COR-L47 (cell line): ENCODE measurements around the gene IMPDH1.
A peak's percentile ranks its signal among the peaks of the same experiment; 100 is the strongest.
"Not testable (repeated sequence)": the region's sequence is repeated elsewhere in the genome, so short reads cannot be mapped to it uniquely, and the experiment has no call there.

Experiments used
- DNase-seq: peaks from one replicate; lab custom pipeline; 2025; lab: John Stamatoyannopoulos, UW

IMPDH1 gene

DNA sequence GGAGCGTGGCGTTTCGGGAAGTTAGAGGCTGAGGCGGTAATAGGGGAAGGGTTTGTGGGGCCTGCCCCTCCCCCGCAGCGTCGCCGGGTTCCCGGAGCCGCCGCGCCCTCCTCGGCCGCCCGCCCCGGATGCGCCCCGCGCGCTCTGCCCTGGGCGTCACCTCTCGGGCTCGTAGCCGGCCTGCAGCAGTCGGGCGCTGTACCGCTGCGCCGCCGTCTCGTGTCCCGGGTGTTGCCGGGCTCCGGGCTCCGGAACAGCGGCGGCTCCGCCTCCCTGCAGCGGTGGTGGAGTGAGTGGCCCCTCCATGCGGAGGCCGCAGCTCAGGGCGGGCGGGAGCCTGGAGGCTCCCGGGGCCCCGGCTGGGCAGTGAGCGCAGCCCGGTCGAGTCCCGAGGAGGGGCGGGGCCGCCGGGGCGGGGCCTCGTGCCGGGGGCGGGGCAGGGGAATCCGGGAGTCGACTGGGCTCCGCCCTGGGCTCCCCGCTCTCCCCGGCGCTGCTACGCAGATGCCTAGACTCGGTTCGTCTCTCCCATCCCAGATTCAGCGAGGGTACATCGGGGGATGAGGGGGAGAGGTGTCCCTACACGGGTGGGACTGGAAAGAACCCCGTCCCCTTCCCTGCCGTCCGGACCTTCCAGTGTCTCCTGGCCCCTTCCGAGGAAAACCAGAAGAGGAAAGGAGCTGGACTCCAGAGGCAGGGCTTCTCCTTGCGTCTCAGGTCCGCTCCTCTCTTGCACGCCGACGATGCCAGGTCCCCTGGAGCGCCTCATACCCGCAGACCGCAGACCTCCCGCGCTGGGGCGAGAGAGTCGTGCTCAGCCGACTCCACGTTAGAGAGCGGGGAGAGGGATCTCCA is at the start of gene IMPDH1:
Gene IMPDH1 (minus strand): TSS at position 387 of the 855 bp plus-strand sequence. CDS start 81 bp downstream, at position 306.
- peak; percentile 55 for DNase-seq

DNA sequence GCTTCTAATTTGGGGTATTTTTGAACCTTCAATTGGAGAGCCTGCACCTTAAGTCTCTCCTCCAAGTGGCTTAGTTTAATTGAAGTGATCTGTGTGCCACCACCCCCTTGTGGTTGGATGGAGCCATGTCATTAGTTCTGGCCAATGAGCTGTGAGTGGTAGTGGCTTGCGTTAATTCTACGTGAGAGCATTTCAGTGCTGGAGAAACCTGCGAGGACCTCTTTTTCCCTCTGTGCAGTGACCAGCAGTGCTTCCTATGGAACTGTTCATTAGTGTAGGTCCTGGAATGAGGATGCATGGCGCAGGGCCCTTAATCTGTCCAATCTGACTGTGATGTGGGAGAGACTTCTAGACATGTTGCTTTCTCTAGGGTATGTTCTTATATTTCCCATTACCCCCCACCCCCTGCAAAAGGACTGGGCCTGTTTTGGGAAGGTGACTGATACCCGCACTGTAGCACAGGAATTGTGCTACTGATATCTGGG is 49.7 kb upstream of the IMPDH1 start:
- peak; percentile 55 for DNase-seq

DNA sequence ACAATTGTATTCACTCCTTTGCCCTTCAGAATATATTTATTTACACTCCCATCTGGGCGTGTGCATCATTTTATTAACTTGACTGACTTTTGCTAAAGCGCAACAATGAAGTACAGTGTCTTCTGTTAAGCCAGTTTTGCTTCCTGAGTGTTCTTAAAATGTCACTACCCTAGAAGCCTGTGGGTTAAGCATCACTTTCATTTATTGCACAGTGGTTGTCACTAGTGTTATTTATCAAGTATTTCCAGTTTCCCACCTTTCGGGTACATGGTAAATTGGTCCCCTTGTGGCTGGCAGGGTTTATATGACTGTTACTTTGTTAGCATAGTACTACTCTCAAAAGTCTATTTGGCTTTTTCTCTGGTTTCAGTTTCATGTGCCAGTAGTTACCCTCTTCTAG is 49.2 kb upstream of the IMPDH1 start:
- no peak for DNase-seq

DNA sequence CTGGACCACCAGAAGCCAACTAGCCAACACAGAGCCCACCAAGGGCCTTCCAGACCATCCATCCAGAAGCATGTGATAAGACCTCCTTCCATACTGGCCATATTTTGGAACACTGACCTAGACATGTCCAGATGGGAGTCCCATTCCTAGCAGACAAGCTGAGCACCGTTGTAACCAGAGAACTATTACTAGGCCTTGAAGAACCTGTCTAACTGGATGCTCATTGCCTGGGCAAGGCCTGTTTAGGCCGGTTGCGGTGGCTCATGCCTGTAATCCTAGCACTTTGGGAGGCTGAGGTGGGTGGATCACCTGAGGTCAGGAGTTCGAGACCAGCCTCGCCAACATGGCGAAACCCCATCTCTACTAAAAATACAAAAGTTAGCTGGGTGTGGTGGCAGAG is 47.6 kb upstream of the IMPDH1 start:
- not testable (repeated sequence) for DNase-seq

DNA sequence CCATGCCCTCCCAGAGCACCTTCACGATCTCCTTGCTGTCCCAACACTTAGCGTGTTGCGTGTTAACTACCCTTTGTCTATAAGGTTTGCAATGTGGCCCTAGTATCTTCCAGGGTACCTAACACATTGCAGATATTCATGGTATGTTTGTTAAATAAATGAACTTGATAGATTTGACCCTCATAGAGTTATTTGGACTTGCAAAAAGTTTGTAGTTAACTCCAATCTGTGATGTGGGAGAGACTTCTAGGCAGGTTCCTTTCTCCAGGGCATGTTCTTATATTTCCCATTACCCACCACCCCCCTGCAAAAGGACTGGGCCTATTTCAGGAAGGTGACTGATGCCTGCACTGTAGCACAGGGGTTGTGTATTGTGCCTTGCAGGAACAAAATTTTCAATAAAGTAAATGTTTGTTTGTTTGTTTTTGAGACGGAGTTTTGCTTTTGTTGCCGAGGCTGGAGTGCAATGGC is 46.5 kb upstream of the IMPDH1 start:
- no peak for DNase-seq

DNA sequence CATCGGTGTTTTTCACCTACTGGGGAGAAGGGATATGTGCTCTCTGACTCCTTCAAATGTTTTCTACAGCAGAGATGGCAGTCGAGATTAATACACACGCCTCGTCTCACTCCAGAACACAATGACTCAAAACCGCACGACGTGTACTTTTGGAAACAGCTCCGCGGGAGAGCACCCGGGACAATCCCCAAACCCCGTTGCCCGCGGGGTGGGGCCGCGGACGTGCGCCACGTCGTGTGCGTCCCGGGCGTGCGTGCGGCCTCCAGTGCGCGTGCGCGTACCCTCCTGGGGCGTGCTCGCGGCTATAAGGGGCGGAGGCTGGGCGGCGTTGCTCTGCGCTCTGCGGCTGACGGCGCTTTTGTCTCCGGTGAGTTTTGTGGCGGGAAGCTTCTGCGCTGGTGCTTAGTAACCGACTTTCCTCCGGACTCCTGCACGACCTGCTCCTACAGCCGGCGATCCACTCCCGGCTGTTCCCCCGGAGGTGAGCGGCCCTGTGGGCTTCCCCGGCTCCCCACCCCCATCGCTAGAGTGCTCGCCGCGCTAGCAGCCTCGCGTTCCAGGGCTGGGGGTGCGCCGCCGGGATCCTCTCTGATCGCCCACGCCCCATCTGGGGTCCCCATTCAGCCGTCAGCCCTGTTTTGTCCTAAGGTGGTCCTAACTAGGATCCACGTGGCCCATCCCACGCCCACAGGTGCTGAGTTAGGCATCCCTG is 45.9 kb upstream of the IMPDH1 start, which contains the start of gene HILPDA:
Gene HILPDA (plus strand): TSS at position 336 of the 712 bp plus-strand sequence. CDS start 1,391 bp downstream, outside the sequence.
- peak; percentile 87 for DNase-seq

DNA sequence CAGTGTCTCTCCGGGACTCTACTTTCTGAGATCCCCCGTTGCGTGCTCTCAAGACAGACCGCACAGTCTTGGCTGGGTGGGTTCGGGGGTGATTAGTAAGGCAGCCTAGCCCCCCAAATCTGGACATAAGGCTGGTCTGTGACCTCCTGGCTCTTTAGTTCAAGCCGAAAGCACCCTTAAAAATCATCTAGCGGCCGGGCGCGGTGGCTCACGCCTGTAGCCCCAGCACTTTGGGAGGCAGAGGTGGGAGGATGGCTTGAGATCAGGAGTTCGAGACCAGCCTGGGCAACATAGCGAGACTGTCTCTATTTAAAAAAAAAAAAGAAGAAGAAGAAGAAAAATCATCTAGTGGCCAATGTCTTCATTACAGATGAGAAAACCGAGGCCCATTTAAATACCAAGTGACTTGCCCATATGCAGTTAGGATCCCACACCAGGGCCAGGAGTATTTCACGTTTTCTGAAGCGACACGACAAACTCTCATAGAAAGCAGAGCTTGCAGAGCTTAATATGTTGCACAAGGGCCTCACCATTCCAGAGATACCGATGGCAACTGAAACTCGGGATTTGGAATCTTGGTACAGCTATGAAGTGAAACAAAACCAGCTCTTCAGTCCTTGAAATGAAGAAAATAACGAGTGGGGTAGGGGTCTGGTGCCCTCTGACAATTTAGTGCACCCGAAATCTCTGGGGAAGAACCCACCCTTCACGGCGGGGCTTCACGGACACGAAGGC is 45.2 kb upstream of the IMPDH1 start:
- DNase-seq, result no peak

DNA sequence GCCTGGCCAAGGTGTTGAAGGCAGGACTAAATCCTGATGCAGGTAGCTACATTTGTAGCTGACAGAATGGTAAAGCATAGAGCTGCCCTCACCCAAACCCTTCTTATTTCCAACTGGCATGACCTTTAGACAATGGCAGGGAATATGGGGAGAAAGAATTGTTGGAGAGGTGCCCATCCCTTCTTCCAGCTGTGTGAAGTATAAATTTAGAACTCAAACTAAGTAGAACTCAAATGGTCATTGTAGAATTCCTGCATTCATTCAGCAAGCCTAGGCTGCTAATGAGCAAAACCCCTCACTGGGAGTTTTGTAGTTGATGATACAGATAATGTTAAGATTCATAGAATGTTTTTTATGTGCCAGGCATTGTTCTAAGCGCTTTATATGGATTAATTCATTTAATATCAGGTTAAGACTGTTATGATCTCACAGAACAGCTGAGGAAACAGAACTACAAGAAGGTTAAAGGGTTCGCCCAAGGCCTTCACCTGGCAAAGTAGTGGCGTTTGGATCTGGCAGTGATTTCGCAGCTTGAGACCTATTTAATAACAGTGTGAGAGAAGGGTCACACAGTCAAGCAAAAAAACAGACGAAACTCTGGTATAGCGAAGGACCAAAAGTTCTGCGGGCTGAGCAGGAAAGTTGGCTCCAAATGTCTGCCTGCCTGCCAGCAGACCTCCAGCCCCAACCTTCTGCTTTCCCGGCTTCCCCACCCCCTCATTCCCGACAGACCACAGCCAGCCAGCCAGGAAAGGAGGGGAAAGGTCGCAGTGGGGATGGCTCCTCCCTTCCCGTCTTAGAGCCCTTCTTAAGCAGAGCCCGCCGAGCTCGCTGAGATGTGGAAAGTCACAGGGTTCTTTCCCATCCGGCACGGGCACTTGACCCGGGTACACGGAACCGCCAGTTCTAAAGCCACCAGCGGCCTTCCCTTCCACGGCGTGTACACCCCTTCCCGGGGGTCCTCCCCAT is 44.3 kb upstream of the IMPDH1 start:
- DNase-seq, result no peak

DNA sequence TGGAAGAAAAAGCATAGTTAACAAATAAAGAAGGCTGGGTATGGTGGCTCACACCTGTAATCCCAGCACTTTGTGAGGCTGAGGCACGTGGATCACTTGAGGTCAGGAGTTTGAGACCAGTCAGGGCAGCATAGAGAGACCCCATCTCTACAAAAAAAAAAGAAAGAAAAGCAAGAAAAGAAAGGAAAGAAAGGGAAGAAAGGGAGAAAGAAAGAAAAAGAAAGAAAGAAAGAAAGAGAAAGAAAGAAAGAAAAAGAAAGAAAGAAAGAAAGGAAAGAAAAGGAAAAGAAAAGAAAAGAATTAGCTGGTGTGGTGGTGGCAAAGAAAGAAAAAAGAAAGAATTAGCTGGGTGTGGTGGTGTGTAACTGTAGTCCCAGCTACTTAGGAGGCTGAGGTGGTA is 42.8 kb upstream of the IMPDH1 start:
- DNase-seq, result no peak

DNA sequence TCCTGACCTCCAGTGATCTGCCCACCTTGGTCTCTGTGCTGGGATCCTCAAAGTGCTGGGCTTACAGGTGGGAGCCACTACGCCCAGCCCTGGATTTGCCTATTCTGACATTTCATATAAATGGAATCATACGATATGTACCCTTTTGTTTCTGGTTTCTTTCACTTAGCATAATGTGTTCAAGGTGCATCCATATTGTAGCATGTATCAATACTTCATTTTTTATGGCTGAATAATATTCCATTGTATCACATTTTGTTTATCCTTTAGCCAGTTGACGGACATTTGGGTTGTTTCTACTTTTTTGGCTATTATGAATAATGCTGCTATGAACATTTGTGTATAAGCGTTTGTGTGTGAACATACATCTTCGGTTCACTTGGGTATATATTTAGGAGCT is 41.1 kb upstream of the IMPDH1 start:
- no peak for DNase-seq

DNA sequence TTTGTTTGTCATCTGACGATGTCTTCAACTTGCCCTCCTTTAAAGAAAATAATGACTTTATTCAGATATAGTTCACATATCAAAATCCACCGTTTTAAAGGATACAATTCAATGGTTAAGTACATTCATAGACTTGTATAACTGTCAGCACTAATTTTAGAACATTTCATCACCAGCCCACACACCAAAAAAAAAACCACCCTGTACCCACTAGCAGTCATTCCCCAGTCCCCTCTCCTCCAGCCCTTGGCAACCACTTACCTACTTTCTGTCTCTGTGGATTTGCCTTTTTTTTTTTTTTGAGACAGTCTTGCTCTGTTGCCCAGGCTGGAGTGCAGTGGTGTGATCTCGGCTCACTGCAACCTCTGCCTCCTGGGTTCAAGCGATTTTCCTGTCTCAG is 40.6 kb upstream of the IMPDH1 start:
- DNase-seq, result no peak

DNA sequence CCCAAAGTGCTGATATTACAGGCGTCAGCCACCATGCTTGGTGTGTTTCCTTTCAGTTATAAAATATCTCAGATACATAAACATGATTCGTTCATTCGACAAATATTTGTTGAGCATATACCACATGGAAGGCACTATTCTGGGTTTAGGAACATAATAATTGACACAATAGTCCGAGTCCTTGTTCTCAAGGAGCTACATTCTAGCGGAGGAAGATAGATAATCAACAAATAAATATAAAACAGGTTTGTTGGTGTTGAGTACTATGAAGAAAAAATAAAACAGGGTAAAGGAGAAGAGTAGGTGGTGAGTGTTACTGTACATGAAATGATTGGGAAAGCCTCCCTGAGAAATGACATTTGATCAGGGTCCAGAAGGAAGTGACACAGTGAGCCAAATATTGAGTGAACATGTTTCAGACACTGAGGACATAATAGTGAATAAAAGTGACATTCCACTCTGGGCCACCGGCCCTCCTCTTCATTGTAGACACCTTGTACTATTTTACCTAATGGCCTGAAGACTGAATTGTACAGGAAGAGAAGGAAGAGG is 39.0 kb upstream of the IMPDH1 start:
- no peak for DNase-seq

DNA sequence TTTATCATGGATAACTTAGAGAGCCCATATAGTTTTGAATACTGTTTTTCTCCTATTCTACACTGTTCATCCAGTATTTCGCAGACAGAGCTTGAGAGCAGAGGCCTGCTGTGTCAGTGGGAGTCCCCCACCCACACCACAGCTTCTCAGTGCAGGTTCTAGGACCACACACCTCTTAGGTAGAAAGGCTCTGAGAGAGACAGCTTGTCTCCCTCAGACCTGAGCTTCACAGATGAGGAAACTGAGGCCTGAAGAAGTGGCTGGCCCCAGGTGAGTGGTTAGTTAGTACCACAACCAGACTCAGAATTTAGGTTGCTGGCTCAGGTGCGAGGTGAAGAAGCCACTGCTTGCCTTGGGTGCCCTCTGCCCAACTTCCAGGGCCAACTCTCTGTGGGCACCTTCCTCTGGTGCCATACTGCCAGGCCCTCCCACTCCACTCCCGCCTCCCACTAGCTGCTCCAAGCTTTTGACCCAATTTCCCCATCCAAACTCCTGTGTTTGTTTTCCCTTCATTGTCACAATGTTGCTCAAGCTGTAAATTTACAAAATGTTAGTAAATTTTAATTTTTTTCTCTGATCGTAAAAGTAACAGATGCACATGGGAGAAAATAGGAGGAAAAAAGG is 38.3 kb upstream of the IMPDH1 start:
- no peak for DNase-seq

DNA sequence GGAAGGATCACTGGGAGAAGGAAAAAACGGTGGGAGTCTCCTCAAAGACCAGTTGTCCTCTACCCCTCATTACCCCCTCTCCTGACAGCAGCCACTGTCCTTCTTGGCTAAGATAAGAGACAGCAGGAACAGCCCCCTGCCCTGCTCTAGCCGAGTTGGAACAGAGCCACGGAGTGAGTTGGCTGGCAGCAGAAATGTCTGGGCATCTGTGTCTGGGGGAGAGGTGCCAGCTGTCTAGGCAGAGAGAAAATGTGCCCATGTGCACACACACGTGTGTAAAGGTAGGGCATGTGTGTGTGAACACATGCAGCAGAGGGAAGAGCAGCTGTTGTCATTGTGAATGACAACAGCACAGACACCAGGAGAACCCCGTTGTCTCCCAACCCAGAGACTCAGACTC is 36.5 kb upstream of the IMPDH1 start:
- peak; percentile 27 for DNase-seq

DNA sequence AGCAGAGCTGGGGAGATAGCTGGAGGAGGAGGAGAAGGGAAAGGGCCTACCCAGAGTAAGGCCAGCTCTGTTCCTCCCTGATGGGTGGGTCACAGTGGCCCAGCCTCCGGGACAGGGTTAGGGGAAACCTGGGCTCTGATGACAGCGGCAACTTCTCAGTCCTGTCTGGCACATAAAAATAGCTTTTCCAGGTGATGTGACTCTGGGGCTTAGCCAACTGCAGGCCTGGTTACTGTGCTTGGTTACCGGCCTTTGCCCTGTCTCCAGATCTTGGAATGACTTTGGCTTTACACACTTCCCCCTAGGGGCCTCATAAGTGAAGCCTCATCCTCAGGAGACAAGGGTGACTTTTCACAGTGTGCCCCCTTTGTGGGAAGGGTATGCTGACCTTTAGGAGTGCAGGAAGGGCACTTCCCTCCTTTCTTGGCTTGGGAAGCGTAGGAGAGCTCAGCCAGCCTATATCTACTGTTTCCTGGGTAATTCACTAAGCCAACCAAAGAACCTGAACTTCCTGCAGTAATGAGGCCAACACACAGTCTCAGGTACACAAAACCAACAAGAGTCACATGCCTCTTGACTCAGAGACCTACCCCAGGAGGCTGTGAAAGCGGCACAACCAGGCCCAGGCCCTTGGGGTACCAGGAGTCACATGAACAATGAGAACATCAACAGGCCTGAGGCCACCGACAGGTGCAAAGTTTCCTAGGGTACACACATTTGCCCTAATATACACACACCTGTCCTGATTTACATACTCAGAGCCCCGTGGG is 34.2 kb upstream of the IMPDH1 start:
- DNase-seq, result peak; percentile 55

DNA sequence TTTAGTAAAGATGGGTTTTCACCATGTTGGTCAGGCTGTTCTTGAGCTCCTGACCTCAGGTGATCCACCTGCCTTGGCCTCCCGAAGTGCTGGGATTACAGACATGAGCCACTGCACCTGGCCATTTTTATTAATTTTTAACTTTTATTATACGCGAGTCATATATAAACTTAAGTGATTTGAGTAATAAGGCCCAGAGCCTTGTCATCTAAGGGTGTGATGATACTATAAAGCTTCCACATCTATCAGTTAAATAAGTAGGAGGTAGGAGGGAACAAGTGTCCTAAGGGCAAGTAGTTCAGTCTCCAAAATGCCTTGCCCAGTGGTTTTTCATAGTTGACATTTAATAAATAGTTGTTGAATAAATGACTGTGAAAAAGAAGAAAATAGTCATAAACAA is 32.6 kb upstream of the IMPDH1 start:
- DNase-seq, result no peak

DNA sequence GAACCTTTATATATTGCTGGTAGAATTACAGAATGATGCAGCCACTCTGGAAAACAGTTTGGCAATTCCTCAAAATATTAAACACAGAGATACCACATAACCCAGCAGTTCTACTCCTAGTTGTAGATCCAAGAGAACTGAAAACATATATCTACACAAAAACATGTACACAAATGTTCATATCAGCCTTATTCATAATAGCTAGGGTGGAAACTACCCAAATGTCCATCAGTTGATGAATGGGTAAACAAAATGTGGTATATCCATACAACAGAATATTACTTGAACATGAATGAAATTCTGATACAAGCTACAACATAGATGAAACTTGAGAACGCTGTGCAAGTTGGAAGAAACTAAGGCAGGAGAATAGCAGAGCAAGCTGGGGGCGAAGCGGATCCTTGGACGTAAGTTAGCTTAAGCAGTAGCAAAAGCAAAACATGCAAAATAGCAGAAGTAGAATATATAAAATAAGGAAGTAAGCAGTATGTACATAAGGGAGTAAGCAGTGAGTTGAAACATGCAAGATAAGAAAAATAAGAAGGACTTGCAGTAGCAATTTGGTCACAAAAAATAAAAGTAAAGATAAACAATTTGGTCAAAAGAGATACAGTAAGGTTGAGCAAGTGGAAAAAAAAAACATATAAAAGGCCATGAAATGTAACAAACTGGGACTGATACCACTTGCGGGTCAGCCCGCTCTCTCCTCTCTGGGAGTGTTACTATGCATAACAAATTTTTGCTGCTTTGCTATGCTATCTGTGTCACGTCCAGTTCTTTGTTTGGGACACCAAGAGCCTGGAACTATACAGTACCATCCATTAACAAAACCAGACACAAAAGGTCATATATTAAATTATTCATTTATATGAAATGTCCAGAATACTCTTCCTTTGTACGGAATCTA is 27.9 kb upstream of the IMPDH1 start:
- no peak for DNase-seq

DNA sequence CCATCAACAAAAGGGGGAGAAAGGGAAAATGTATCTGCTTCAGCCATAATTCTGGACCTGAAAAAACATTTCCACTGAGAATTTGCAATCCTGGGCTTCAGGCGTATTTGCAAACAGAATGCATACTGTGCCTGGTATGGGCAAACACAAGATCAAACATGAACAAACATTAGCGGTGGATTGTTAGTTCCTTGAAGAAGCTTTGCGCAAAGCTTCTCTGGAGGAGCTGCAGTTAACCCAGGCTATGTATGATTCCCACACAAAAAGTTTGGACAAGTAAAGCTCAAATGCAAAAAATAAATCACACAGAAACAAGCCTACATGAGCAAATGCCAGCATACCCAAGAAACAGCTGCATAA is 25.5 kb upstream of the IMPDH1 start:
- no peak for DNase-seq
